HG03045 (cell line): Measurements from ENCODE around the gene KEAP1.

ENCODE experiments used
- ATAC-seq: cut with Tn5 transposase; IDR thresholded peaks from one replicate; pipeline ENCODE4 v1.9.1; 2021; ENCODE audit warnings: mild to moderate bottlenecking, moderate library complexity; ENCODE audit not compliant: unreplicated experiment

The KEAP1 gene

GRCh38 chr19:10452726-10453618 is 50.2 kb downstream of the KEAP1 start:
- no peak for ATAC-seq

GRCh38 chr19:10450853-10451609 is 52.1 kb downstream of the KEAP1 start:
- ATAC-seq, result no peak

GRCh38 chr19:10450191-10450852 is 52.8 kb downstream of the KEAP1 start:
- ATAC-seq, result no peak

- ATAC-seq, result no peak
These were observed 54.1 kb downstream of the KEAP1 start for GRCh38 chr19:10449037-10449436.

GRCh38 chr19:10442698-10443097 is 60.5 kb downstream of the KEAP1 start:
- ATAC-seq, result no peak

- ATAC-seq, result no peak
These were observed 63.6 kb downstream of the KEAP1 start for GRCh38 chr19:10439588-10439987.
